Superior temporal gyrus (tissue), 1 donor: ENCODE results near the gene SELPLG.
"Not testable (repeated sequence)": the region's sequence is repeated elsewhere in the genome, so short reads cannot be mapped to it uniquely, and the experiment has no call there.

Experiments
- DNase-seq: peaks from one replicate; pipeline ENCODE4 v3.0.0-alpha.2; 2016; ENCODE audit errors: extremely low spot score

Gene SELPLG

DNA sequence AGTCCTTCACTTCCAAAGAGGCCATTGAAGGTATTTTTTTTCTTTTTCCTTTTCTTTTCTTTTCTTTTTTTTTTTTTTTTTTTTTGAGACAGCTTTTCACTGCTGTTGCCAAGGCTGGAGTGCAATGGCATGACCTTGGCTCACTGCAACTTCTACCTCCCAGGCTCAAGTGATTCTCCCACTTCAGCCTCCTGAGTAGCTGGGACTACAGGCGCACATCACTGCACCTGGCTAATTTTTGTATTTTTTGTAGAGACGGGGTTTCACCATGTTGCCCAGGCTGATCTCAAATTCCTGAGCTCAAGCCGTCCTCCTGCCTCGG is 14.8 kb downstream of the SELPLG start:
- DNase-seq: not testable (repeated sequence)

DNA sequence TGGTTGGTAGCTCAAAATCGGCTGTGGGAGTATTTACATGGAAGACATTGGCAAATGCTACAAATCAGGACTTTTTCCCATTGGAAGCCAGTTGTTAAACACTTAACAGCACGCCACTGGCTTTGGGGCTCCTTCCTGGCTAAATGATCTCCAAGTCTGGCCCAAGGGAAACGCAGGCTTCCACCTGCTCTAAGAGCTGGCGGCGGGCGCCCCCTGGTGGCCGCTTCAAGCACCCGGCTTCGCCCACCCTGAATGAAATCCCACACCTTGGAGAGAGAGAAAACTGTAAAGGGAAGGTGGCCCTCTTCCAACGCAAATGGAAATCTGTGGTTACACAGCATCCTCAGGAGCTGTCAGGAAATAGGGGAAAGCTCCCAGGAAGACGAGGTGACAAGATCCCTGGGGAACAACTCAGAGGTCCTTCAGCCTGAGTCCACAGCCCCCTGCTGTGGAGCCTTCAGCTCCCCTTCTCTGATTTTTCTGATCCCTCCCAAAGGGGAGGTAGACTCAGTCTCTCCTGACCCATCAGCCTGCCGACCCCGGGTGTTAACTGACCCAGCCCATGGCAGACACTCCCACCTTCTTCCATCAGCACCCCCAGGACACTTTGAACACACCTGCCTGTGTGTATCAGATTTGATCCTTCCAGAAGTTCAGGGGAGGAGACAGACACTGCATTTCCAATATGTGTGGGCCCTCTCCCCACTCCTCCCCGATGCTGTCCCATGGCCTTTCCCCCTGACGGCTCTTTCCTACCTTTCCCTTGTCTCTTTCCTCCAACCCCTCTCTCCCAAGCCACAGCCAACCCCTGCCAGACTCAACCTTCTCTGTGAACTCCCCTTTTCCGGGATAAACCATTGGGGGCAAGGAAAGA is 15.4 kb downstream of the SELPLG start:
- DNase-seq: peak; percentile 89

GRCh38 chr12:108616941-108617858 is 16.5 kb downstream of the SELPLG start:
- no peak for DNase-seq

DNA sequence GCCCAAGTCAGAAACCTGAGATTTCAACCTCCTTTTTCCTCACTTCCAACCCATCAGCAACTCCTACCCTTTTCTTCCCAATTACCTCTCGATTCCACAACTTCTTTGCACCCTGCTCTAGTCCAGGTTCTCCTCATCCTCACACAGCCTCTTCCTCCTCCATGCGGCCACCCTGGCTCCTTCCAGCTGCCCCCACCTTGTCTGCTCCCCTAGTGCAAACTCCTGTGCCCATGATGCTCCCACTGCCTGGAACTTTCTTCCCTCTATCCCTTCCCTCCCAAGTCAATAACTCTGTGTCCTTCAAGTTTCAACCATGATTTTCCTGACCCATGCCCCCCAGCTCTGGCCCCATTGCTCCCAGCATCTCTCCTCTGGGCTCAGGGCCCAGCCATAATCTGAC is 17.3 kb downstream of the SELPLG start:
- DNase-seq: no peak

- DNase-seq: no peak
Observed at GRCh38 chr12:108615918-108616317, 17.8 kb downstream of the SELPLG start.

DNA sequence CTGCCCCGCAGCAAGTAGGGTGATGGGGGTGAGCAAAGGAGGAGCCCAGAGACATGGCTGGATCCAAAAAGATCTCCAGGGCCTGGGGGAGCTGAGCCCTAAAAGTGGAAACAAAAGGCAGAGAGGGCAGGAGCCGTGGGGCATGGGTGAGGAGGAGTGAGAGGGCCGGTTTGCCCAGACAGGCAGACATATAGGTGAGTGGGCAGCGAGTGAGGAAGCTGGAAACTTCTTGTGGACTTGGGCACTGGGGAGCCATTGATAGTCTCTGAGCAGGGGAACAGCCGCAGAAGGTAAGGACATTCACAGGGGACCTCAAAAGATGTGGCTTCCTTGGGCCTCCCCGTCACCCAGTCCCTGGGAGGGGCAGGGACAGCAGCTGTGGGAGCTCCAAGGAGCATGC is 19.1 kb downstream of the SELPLG start:
- DNase-seq: no peak

- no peak for DNase-seq
Observed at GRCh38 chr12:108614041-108614440, 19.7 kb downstream of the SELPLG start.

- DNase-seq: no peak
Observed at GRCh38 chr12:108613548-108613947, 20.1 kb downstream of the SELPLG start.

DNA sequence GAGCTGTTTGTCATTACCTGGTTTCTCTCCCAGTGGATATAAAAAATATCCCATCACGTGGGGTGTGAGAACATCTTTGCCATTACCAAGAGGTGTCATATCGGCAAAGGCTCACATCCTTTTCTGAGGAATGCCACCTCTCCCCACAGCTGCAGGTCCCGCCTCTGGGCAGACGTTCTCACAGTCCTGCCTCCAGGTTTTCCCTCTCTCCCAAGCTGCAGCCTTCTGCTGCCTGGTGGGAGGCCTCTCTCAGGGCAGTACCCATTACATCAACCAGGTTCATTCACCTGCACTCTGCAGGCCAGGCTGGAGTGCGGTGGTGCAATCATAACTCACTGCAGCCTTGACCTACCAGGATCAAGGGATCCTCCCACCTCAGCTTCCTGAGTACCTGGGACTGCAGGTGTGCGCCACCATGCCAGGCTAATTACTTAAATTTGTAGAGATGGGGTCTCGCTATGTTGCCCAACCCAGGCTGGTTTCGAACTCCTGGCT is 20.9 kb downstream of the SELPLG start:
- DNase-seq: no peak

DNA sequence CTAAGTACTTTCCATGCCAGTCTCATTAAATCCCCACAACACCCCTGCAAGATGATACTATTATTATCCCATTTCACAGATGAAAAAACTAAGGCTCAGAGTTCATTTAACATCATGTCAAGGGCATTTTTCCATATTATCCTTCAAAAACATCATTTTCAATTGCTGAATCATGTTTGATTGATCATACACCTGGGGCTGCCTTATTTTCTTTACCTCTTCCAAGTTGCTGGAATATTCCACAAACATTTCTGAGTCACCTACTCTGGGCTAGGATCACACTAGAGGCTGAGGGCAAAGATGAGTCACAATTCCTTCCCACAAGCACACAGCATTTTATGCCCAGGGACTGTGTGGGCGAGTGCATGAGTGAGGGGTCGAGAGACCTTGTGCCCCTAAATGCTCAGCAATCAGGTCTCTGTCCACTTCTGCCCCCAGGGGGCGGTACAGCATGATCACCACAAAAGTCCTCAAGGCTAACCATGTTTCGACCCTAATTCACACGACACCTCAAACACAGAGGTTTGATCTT is 21.7 kb downstream of the SELPLG start:
- no peak for DNase-seq

- no peak for DNase-seq
Observed at GRCh38 chr12:108610856-108611605, 22.7 kb downstream of the SELPLG start.

DNA sequence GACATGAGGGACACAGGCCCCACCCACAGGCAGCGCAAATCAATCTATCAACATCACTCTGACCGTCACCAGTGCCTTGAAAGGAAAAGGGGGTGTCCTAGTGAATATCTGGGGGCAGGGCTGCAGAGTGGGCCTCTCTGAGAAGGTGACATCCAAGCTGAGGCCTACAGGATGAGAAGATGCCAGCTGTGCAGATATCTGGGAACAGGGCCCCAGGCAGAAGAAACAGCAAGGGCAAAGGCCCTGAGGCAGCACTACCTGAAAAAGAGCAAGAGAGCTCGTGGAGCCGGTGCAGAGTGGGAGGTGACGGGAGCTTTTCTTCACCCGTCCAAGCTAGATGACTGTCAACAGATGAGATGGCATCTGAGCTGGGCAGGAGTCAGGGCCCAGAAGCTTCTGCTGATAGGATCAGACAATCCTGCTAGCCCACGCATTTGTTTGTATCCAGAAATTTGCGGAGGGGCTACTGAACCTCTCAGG is 23.3 kb downstream of the SELPLG start:
- DNase-seq: no peak

DNA sequence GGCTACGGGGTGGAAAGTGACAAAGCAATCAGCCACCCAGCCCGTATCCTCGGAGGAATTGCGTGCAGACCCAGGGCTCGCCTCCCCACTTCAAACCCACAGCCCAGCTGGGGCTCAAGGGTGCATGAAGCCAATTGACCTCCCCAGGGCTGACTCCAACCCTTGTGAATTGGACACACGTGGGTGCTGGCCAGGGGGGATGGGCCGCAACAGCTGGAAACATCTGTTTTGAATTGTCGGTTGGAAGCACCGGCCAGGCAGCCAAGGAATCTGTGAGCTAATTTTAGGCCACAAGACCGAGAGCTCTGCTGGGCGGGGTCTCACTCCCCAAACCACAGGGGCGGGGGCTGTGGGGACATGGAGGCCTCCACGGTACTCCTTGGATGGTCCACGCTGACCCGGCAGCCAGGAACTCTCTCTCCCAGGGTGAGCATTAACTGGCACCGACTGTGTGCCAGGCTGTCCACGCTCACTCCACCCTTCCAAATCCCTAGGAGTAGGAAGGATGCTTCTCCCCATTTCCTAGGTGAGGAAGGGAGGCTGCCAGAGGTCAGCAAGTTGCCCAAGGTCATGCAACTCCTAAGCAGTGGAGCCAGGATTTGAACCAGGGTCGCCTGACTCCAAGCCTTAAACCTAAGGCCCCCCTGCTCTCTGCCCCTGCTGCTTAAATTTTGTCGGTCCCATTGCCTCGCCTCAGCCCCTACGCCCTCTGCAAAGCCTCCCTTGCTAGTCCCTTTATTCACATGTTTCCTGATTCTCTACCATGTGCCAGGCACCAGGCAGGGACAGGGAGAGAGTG is 24.0 kb downstream of the SELPLG start:
- no peak for DNase-seq

DNA sequence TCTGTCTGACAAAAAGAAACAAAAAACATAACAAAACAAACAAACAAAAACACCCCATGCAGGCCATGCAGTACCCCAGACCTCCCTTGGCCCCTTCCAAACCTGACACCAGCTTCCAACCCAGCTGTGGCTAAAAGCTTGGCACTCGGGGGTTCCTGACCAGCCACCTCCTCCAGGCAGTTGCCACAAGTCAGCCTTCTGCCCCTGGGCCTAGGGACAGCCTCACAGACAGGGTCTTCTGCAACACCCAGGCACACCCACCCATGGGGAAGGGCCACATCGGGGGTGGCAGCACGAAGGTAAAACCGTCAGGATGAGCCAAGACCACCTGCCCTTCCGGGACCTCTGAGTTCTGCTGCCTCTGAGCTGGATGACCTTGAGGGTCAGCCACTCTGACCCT is 25.1 kb downstream of the SELPLG start:
- no peak for DNase-seq

DNA sequence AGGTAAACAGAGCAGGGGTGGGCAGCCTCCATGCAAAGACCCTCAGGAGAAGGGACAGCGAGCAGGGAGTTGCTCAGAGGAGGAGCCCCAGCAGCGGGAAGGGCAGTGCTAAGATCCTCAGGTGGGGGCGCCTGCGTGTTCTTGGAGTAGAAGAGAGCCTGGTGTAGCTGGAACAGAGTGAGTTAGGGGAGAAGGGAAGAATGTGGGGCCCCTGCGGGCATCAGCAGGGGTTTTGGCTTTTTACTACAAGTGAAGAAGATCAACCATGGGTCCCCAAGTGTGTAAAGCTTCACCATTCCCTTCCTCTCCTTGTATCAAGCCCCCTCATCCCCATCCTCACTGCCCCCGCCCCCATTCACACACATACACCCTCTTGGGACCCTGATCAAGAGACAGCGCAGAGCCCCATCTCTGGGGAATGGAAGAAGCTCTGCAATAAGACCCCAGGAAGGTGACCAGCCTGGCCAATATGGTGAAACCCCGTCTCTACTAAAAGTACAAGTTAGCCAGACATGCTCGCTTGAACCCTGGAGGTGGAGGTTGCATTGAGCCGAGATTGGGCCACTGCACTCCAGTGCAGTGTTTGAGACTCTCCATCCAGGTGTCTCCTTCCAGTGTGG is 25.6 kb downstream of the SELPLG start:
- DNase-seq: no peak

GRCh38 chr12:108606492-108606891 is 27.2 kb downstream of the SELPLG start:
- DNase-seq: no peak

- no peak for DNase-seq
Observed at GRCh38 chr12:108605690-108606406, 27.8 kb downstream of the SELPLG start.

GRCh38 chr12:108605000-108605689 is 28.5 kb downstream of the SELPLG start:
- no peak for DNase-seq
